ENCODE measurements around the gene ZNF212. TPM values are rescaled to one million over a fixed set of nuclear protein-coding genes. Genes with fewer than 3 reads are reported as not detected.

ZNF212 gene
- total RNA-seq, 4 donors from 2014 or later: 4.8 to 8.8 (median 7.4) TPM

DNA sequence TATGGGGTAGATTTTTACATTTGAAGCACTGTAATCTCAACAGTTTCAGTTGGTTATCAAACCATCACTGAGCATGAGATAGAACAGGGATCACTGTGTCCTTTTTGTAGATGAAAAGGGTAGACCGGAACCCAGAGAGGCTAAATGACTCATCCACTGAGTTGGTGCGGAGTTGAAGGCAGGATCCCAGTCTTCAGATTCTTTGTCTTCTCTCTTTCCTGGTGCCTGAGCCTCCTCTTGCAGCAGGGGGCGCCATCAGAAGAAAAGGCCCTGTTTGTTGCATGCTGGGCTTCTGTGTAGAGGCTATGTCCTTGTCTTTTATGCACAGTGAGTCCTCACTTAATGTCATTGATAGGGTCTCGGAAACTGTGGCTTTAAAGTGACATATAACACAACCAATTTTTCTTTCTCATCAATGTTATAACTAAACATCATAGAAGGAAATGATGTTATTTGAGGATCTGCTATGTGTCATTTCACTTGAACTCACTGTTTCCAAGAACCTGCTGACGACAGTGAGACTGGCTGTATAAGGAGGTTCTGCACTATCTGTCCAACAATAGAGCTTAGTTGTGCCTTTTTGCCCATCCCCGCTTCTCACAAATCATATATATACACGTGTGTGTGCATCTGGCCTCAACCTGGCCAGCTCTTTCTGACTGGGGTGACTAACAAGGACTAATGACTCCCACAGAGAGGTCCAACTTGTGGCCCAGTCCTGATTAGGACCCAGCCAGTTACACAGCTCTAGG lies 29.8 kb upstream of the ZNF212 start:
- H3K9me3 ChIP-seq: no peaks in the 10 kb centered on the region
- no peak overlapping the region for H3K4me3 ChIP-seq
- H3K27me3 ChIP-seq: no peaks in the 10 kb centered on the region
- no peak for TF ChIP-seq POLR2AphosphoS5 (IDR thresholded peaks at IDR 0.05)
- TF ChIP-seq, protein P1, sequence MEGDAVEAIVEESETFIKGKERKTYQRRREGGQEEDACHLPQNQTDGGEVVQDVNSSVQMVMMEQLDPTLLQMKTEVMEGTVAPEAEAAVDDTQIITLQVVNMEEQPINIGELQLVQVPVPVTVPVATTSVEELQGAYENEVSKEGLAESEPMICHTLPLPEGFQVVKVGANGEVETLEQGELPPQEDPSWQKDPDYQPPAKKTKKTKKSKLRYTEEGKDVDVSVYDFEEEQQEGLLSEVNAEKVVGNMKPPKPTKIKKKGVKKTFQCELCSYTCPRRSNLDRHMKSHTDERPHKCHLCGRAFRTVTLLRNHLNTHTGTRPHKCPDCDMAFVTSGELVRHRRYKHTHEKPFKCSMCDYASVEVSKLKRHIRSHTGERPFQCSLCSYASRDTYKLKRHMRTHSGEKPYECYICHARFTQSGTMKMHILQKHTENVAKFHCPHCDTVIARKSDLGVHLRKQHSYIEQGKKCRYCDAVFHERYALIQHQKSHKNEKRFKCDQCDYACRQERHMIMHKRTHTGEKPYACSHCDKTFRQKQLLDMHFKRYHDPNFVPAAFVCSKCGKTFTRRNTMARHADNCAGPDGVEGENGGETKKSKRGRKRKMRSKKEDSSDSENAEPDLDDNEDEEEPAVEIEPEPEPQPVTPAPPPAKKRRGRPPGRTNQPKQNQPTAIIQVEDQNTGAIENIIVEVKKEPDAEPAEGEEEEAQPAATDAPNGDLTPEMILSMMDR (IDR thresholded peaks at IDR 0.05): peak in 2 of 3 experiments; percentile 19 to 45
- no peak for DNase-seq (ENCODE audit: extremely low spot score)
- H3K36me3 ChIP-seq: peaks cover 72 to 100% (median 95%) of the 10 kb centered on the region in 4 donors
- H3K27ac ChIP-seq (replicated peaks in 1 of 4): no peak overlapping the region
- WGBS: 61% methylated on average over 7 of the region's 7 CpGs
- H3K4me1 ChIP-seq: no peaks in the 10 kb centered on the region
- intact Hi-C loops (cut with DNase I): no loop called here

DNA sequence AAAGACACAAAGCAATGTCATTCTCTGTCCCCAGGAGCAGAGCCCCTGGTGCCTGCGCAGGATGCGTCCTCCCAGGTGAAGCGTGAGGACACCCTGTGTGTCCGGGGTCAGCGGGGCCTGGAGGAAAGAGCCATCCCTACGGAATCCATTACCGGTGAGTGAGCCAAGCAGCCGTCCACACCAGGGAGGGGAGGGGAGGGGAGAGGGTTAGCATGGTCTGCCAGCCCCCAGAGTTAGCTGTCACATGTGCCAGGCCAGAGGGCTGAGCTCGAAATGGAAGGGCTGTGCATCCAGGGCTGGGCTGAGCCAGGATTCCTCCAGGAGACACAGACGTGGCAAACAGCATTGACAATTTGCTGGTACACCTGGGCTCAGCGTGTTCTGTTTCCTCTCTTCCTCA lies 28.9 kb upstream of the ZNF212 start:
- intact Hi-C loops (cut with DNase I): no loop called here
- Histone ChIP-seq H3K27ac (replicated peaks in 1 of 4) (no peak overlapping the region), H3K4me3 (no peak overlapping the region), H3K9me3 (no peaks in the 10 kb centered on the region), H3K4me1 (no peaks in the 10 kb centered on the region), H3K27me3 (no peaks in the 10 kb centered on the region), H3K36me3 (peaks cover 81 to 100% (median 99%) of the 10 kb centered on the region in 4 donors)
- TF ChIP-seq POLR2AphosphoS5 (IDR thresholded peaks at IDR 0.05): no peak
- no peak for TF ChIP-seq EP300 (IDR thresholded peaks at IDR 0.05)
- TF ChIP-seq POLR2A (IDR thresholded peaks at IDR 0.05; ENCODE audit: low read depth): no peak
- TF ChIP-seq, protein P1 (IDR thresholded peaks at IDR 0.05): no peak
- WGBS: 88% methylated on average over 11 of the region's 11 CpGs
- no peak for DNase-seq (ENCODE audit: extremely low spot score)

DNA sequence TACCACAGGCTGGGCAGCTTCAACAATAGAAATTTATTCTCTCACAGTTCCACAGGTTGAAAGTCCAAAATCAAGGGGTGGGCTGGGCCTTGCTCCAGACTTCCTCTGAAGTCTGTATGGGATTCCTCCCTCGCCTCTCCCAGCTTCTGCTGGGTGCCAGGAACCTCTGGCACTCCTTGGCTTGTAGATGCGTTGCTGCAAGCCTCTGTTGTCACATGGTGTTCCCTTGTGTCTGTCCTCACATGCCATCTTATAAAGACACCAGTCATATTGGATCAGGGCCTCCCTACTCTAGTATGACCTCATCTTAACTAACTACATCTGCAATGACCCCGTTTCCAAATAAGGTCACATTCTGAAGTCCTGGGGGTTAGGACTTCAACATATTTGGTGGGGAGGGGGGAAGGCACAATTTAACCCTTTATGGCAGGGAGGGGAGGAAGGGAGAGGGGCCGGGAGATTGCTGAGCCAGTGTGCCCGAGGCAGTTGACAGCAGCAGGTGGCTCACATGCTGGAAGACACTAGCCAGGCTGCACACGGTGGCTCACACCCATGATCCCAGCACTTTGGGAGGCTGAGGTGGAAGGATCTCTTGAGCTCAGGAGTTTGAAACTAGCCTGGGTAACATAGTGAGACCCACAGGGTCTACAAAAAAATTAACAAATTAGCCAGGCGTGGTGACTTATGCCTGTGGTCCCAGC lies 25.3 kb upstream of the ZNF212 start:
- DNase-seq (ENCODE audit: extremely low spot score): no peak
- intact Hi-C loops (cut with DNase I): no loop called here
- Histone ChIP-seq H3K4me3 (no peak overlapping the region), H3K36me3 (peaks cover 71 to 100% (median 99%) of the 10 kb centered on the region in 4 donors), H3K4me1 (no peaks in the 10 kb centered on the region), H3K27ac (replicated peaks in 1 of 4) (no peak overlapping the region), H3K27me3 (no peaks in the 10 kb centered on the region), H3K9me3 (no peaks in the 10 kb centered on the region)
- 71% methylated on average over 7 of the region's 7 CpGs for WGBS
- no peak for TF ChIP-seq POLR2AphosphoS5 (IDR thresholded peaks at IDR 0.05)
- TF ChIP-seq EP300 (IDR thresholded peaks at IDR 0.05): no peak
- TF ChIP-seq POLR2A (IDR thresholded peaks at IDR 0.05; ENCODE audit: low read depth): no peak
- TF ChIP-seq, protein P1 (IDR thresholded peaks at IDR 0.05): no peak

DNA sequence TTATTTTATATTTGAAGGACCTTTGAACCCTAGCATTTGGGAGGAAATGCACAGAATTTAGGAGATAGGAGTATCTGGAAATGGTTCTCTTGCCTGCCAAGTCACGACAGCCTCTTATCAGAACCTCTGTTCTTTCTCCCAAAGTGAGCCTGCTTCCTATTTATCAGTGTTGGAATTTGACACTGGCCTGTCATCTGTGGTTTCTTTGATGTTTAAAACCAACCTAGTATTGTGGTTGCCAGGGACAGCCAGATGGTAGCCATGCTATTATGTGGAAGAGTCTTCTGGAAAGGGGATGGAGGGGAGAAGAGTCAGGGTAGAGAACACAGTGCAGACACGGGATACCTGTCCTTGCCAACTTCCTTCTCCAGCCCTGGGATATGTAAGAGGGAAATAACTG lies 23.0 kb upstream of the ZNF212 start:
- Histone ChIP-seq H3K36me3 (peaks cover 72 to 100% (median 99%) of the 10 kb centered on the region in 4 donors), H3K4me1 (no peaks in the 10 kb centered on the region), H3K9me3 (no peaks in the 10 kb centered on the region), H3K4me3 (no peak overlapping the region), H3K27ac (replicated peaks in 1 of 4) (no peak overlapping the region), H3K27me3 (no peaks in the 10 kb centered on the region)
- intact Hi-C loops (cut with DNase I): no loop called here
- 93% methylated on average over 2 of the region's 2 CpGs for WGBS
- DNase-seq (ENCODE audit: extremely low spot score): no peak
- TF ChIP-seq POLR2A (IDR thresholded peaks at IDR 0.05; ENCODE audit: low read depth) (no peak), EP300 (IDR thresholded peaks at IDR 0.05) (no peak), POLR2AphosphoS5 (IDR thresholded peaks at IDR 0.05) (no peak)
- TF ChIP-seq, protein P1 (IDR thresholded peaks at IDR 0.05): no peak
